ENCODE measurements around the gene CDK13. TPM values are rescaled to one million over a fixed set of nuclear protein-coding genes. Genes with fewer than 3 reads are reported as not detected.

The CDK13 gene
- total RNA-seq, 2 donors from 2014 or later, result 56.7 to 91.6 TPM

- 25% methylated on average over 2 of the region's 2 CpGs for WGBS
- no peak for DNase-seq (ENCODE audit: low spot score)
These were observed 58.3 kb downstream of the CDK13 start for GRCh38 chr7:40008223-40008815.

GRCh38 chr7:40009301-40009700 lies 59.2 kb downstream of the CDK13 start:
- Histone ChIP-seq H3K36me3 (no peaks in the 10 kb centered on the region), H3K27me3 (replicated peaks; ENCODE audit: insufficient read depth) (no peaks in the 10 kb centered on the region), H3K4me3 (no peak overlapping the region), H3K27ac (no peak overlapping the region), H3K4me1 (replicated peaks) (no peaks in the 10 kb centered on the region), H3K9me3 (no peaks in the 10 kb centered on the region)
- TF ChIP-seq POLR2A (IDR thresholded peaks at IDR 0.05), result no peak
- no peak for TF ChIP-seq POLR2AphosphoS5 (IDR thresholded peaks at IDR 0.05)
- no peak for TF ChIP-seq CTCF (IDR thresholded peaks at IDR 0.05)
- intact Hi-C loops (cut with DNase I), result no loop called here
- WGBS, result 100% methylated on average over 1 of the region's 1 CpG
- no peak for DNase-seq (ENCODE audit: low spot score)

More at GRCh38 chr7:40008223-40008815, 58.3 kb downstream of the CDK13 start:
- intact Hi-C loops (cut with DNase I), result no loop called here
- Histone ChIP-seq H3K36me3 (no peaks in the 10 kb centered on the region), H3K4me3 (no peak overlapping the region), H3K27me3 (replicated peaks; ENCODE audit: insufficient read depth) (no peaks in the 10 kb centered on the region), H3K9me3 (no peaks in the 10 kb centered on the region), H3K4me1 (replicated peaks) (no peaks in the 10 kb centered on the region), H3K27ac (no peak overlapping the region)
- no peak for TF ChIP-seq CTCF (IDR thresholded peaks at IDR 0.05)
- TF ChIP-seq POLR2A (IDR thresholded peaks at IDR 0.05), result no peak
- no peak for TF ChIP-seq POLR2AphosphoS5 (IDR thresholded peaks at IDR 0.05)

- WGBS, result 90% methylated on average over 4 of the region's 4 CpGs
These were observed 64.3 kb downstream of the CDK13 start for GRCh38 chr7:40014376-40014775.

GRCh38 chr7:40015790-40016296 lies 65.8 kb downstream of the CDK13 start:
- Histone ChIP-seq H3K4me3 (no peak overlapping the region), H3K27ac (no peak overlapping the region), H3K36me3 (no peaks in the 10 kb centered on the region), H3K9me3 (no peaks in the 10 kb centered on the region), H3K4me1 (replicated peaks) (no peaks in the 10 kb centered on the region), H3K27me3 (replicated peaks; ENCODE audit: insufficient read depth) (no peaks in the 10 kb centered on the region)
- no peak for TF ChIP-seq POLR2AphosphoS5 (IDR thresholded peaks at IDR 0.05)
- TF ChIP-seq POLR2A (IDR thresholded peaks at IDR 0.05), result no peak
- no peak for TF ChIP-seq CTCF (IDR thresholded peaks at IDR 0.05)
- peak; percentile 23 for DNase-seq (ENCODE audit: low spot score)
- intact Hi-C loops (cut with DNase I), result no loop called here
- 22% methylated on average over 4 of the region's 4 CpGs for WGBS

More at GRCh38 chr7:40014376-40014775, 64.3 kb downstream of the CDK13 start:
- no peaks in the 10 kb centered on the region for H3K27me3 ChIP-seq (replicated peaks; ENCODE audit: insufficient read depth)
- H3K4me3 ChIP-seq, result no peak overlapping the region
- no peaks in the 10 kb centered on the region for H3K9me3 ChIP-seq
- H3K4me1 ChIP-seq (replicated peaks), result no peaks in the 10 kb centered on the region
- H3K27ac ChIP-seq, result no peak overlapping the region
- TF ChIP-seq POLR2AphosphoS5 (IDR thresholded peaks at IDR 0.05) (no peak), POLR2A (IDR thresholded peaks at IDR 0.05) (no peak), CTCF (IDR thresholded peaks at IDR 0.05) (no peak)
- H3K36me3 ChIP-seq, result no peaks in the 10 kb centered on the region
- intact Hi-C loops (cut with DNase I), result no loop called here
- DNase-seq (ENCODE audit: low spot score), result no peak

GRCh38 chr7:40019558-40019957 lies 69.5 kb downstream of the CDK13 start:
- H3K4me3 ChIP-seq, result no peak overlapping the region
- no peaks in the 10 kb centered on the region for H3K4me1 ChIP-seq (replicated peaks)
- intact Hi-C loops (cut with DNase I), result no loop called here
- H3K27ac ChIP-seq, result no peak overlapping the region
- H3K9me3 ChIP-seq, result no peaks in the 10 kb centered on the region
- H3K36me3 ChIP-seq, result no peaks in the 10 kb centered on the region
- no peaks in the 10 kb centered on the region for H3K27me3 ChIP-seq (replicated peaks; ENCODE audit: insufficient read depth)
- TF ChIP-seq POLR2A (IDR thresholded peaks at IDR 0.05) (no peak), POLR2AphosphoS5 (IDR thresholded peaks at IDR 0.05) (no peak), CTCF (IDR thresholded peaks at IDR 0.05) (no peak)
- no peak for DNase-seq (ENCODE audit: low spot score)
- 69% methylated on average over 4 of the region's 4 CpGs for WGBS
